ENCODE results near the gene KYAT1. TPM values are rescaled to one million over a fixed set of nuclear protein-coding genes. Genes with fewer than 3 reads are reported as not detected.

The KYAT1 gene
- total and polyA plus RNA-seq, 2 of the 13 experiments (the other 11 are each of a cell fraction or from before 2014, with no cell fraction given), result 9.2 to 46.5 TPM

- TF ChIP-seq ATF7-NPFF (CRISPR knock-in tag; IDR thresholded peaks at IDR 0.05; ENCODE audit: low read depth), result peak; percentile 79
- TF ChIP-seq, protein P1, sequence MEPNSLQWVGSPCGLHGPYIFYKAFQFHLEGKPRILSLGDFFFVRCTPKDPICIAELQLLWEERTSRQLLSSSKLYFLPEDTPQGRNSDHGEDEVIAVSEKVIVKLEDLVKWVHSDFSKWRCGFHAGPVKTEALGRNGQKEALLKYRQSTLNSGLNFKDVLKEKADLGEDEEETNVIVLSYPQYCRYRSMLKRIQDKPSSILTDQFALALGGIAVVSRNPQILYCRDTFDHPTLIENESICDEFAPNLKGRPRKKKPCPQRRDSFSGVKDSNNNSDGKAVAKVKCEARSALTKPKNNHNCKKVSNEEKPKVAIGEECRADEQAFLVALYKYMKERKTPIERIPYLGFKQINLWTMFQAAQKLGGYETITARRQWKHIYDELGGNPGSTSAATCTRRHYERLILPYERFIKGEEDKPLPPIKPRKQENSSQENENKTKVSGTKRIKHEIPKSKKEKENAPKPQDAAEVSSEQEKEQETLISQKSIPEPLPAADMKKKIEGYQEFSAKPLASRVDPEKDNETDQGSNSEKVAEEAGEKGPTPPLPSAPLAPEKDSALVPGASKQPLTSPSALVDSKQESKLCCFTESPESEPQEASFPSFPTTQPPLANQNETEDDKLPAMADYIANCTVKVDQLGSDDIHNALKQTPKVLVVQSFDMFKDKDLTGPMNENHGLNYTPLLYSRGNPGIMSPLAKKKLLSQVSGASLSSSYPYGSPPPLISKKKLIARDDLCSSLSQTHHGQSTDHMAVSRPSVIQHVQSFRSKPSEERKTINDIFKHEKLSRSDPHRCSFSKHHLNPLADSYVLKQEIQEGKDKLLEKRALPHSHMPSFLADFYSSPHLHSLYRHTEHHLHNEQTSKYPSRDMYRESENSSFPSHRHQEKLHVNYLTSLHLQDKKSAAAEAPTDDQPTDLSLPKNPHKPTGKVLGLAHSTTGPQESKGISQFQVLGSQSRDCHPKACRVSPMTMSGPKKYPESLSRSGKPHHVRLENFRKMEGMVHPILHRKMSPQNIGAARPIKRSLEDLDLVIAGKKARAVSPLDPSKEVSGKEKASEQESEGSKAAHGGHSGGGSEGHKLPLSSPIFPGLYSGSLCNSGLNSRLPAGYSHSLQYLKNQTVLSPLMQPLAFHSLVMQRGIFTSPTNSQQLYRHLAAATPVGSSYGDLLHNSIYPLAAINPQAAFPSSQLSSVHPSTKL (CRISPR knock-in tag; IDR thresholded peaks at IDR 0.05), result 0 out of 2 replicates have a peak, but pooled peaks have one; percentile 11
- TF ChIP-seq, protein P2, sequence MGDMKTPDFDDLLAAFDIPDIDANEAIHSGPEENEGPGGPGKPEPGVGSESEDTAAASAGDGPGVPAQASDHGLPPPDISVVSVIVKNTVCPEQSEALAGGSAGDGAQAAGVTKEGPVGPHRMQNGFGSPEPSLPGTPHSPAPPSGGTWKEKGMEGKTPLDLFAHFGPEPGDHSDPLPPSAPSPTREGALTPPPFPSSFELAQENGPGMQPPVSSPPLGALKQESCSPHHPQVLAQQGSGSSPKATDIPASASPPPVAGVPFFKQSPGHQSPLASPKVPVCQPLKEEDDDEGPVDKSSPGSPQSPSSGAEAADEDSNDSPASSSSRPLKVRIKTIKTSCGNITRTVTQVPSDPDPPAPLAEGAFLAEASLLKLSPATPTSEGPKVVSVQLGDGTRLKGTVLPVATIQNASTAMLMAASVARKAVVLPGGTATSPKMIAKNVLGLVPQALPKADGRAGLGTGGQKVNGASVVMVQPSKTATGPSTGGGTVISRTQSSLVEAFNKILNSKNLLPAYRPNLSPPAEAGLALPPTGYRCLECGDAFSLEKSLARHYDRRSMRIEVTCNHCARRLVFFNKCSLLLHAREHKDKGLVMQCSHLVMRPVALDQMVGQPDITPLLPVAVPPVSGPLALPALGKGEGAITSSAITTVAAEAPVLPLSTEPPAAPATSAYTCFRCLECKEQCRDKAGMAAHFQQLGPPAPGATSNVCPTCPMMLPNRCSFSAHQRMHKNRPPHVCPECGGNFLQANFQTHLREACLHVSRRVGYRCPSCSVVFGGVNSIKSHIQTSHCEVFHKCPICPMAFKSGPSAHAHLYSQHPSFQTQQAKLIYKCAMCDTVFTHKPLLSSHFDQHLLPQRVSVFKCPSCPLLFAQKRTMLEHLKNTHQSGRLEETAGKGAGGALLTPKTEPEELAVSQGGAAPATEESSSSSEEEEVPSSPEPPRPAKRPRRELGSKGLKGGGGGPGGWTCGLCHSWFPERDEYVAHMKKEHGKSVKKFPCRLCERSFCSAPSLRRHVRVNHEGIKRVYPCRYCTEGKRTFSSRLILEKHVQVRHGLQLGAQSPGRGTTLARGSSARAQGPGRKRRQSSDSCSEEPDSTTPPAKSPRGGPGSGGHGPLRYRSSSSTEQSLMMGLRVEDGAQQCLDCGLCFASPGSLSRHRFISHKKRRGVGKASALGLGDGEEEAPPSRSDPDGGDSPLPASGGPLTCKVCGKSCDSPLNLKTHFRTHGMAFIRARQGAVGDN (CRISPR knock-in tag; IDR thresholded peaks at IDR 0.05), result peak; percentile 92
- TF ChIP-seq CENPX (CRISPR knock-in tag; IDR thresholded peaks at IDR 0.05), result no peak
- peak; percentile 44; the same call in 1 of the 2 replicates for TF ChIP-seq ZNF607 (CRISPR knock-in tag; IDR thresholded peaks at IDR 0.05; ENCODE audit: borderline replicate concordance)
- TF ChIP-seq BORCS8-MEF2B (CRISPR knock-in tag; IDR thresholded peaks at IDR 0.05), result peak; percentile 16; the same call in 1 of the 2 replicates
- no peak; the same call in 1 of the 2 replicates for TF ChIP-seq ZSCAN20 (CRISPR knock-in tag; IDR thresholded peaks at IDR 0.05; ENCODE audit: borderline replicate concordance)
- TF ChIP-seq NAIF1 (CRISPR knock-in tag; IDR thresholded peaks at IDR 0.05; ENCODE audit: borderline replicate concordance), result no peak
- no peak for TF ChIP-seq THAP11 (CRISPR knock-in tag; IDR thresholded peaks at IDR 0.05)
- TF ChIP-seq, protein P3, sequence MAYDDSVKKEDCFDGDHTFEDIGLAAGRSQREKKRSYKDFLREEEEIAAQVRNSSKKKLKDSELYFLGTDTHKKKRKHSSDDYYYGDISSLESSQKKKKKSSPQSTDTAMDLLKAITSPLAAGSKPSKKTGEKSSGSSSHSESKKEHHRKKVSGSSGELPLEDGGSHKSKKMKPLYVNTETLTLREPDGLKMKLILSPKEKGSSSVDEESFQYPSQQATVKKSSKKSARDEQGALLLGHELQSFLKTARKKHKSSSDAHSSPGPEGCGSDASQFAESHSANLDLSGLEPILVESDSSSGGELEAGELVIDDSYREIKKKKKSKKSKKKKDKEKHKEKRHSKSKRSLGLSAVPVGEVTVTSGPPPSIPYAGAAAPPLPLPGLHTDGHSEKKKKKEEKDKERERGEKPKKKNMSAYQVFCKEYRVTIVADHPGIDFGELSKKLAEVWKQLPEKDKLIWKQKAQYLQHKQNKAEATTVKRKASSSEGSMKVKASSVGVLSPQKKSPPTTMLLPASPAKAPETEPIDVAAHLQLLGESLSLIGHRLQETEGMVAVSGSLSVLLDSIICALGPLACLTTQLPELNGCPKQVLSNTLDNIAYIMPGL (CRISPR knock-in tag; IDR thresholded peaks at IDR 0.05; ENCODE audit: borderline replicate concordance in 1 of 2, low read depth in 1 of 2), result peak in 1 of 2 experiments; percentile 44; a peak in 2 of 4 replicates
Measured at GRCh38 chr9:128818839-128819715, 62.7 kb downstream of the KYAT1 start (continued).
